Dermis microvascular lymphatic vessel endothelial cell (primary cell): Measurements from ENCODE around the gene RCOR1. TPM values are rescaled to one million over a fixed set of nuclear protein-coding genes. Genes with fewer than 3 reads are reported as not detected.
"Not testable (repeated sequence)": the region's sequence is repeated elsewhere in the genome, so short reads cannot be mapped to it uniquely, and the experiment has no call there.

Experiments used
- DNase-seq, 2 donors: peaks; one replicate each; pipeline versions ENCODE4 v3.0.0 to v3.0.0-alpha.2; 2010; ENCODE audit warnings: low read depth in 2 of 2
- total RNA-seq: library from RNA; depleted of rRNA; stranded (reverse); fragments of >200 nt; gene quantifications from 2 replicates; pipeline ENCODE4 v1.2.1, GENCODE V29; 2014

RCOR1 gene
- 11.4 and 12.4 TPM in 2 replicates for total RNA-seq

GRCh38 chr14:102591944-102592762 lies at the start of gene RCOR1:
TSS of gene RCOR1 (plus strand) at chr14:102592649. CDS start at chr14:102592887, 238 bp downstream.
- DNase-seq = peak; percentile 92 to 98

- DNase-seq = no peak
Measured at GRCh38 chr14:102544046-102544746, 48.3 kb upstream of the RCOR1 start.

- DNase-seq = no peak
Measured at GRCh38 chr14:102544747-102545460, 47.5 kb upstream of the RCOR1 start.

GRCh38 chr14:102545461-102546265 lies 46.8 kb upstream of the RCOR1 start:
- DNase-seq = no peak

- no peak for DNase-seq
Measured at GRCh38 chr14:102548616-102549240, 43.7 kb upstream of the RCOR1 start.

- not testable (repeated sequence) for DNase-seq
Measured at GRCh38 chr14:102550927-102551401, 41.5 kb upstream of the RCOR1 start.

- DNase-seq = no peak
Measured at GRCh38 chr14:102551995-102552705, 40.3 kb upstream of the RCOR1 start.

- peak in 1 of 2 donors; percentile 39 for DNase-seq
Measured at GRCh38 chr14:102554821-102555819, 37.3 kb upstream of the RCOR1 start.

- DNase-seq = no peak
Measured at GRCh38 chr14:102556098-102556677, 36.3 kb upstream of the RCOR1 start.

- no peak for DNase-seq
Measured at GRCh38 chr14:102557434-102558226, 34.8 kb upstream of the RCOR1 start.

- no peak for DNase-seq
Measured at GRCh38 chr14:102558556-102558955, 33.9 kb upstream of the RCOR1 start.

- no peak for DNase-seq
Measured at GRCh38 chr14:102560458-102561261, 31.8 kb upstream of the RCOR1 start.

- DNase-seq = no peak
Measured at GRCh38 chr14:102565331-102565887, 27.0 kb upstream of the RCOR1 start.

GRCh38 chr14:102565959-102566358 lies 26.5 kb upstream of the RCOR1 start:
- no peak for DNase-seq

GRCh38 chr14:102568115-102568614 lies 24.3 kb upstream of the RCOR1 start:
- DNase-seq = no peak

GRCh38 chr14:102570334-102570995 lies 22.0 kb upstream of the RCOR1 start:
- DNase-seq = no peak
